ENCODE results near the gene SKP1. TPM values are rescaled to one million over a fixed set of nuclear protein-coding genes. Genes with fewer than 3 reads are reported as not detected.
A peak's percentile ranks its signal among the peaks of the same experiment; 100 is the strongest.

SKP1 gene
- total RNA-seq, 1 donor, result 145 TPM

GRCh38 chr5:134139377-134139851, 37.3 kb downstream of the SKP1 start:
- H4K20me1 ChIP-seq (ENCODE audit: insufficient read depth, low read length), result peaks cover 52% of the 10 kb centered on the region

GRCh38 chr5:134138416-134139376, 38.1 kb downstream of the SKP1 start:
- H3K79me2 ChIP-seq (ENCODE audit: insufficient read depth, low read length), result peaks cover 67% of the 10 kb centered on the region
- peak; percentile 76 for DNase-seq (ENCODE audit: insufficient read length, low spot score, missing footprints)
- no peaks in the 10 kb centered on the region for H3K27me3 ChIP-seq (ENCODE audit: insufficient read depth, low read length)
- no peak for TF ChIP-seq CTCF (IDR thresholded peaks at IDR 0.05; ENCODE audit: extremely low read depth, low read depth, low read length)
- peaks cover 24% of the 10 kb centered on the region for H3K4me1 ChIP-seq (ENCODE audit: insufficient read depth, low read length)
- no peak overlapping the region for H3K4me2 ChIP-seq (ENCODE audit: insufficient read depth, low read length)
- no peak overlapping the region for H2AFZ ChIP-seq (ENCODE audit: low read length)
- no peak overlapping the region for H3K4me3 ChIP-seq (ENCODE audit: insufficient read depth, low read length)
- peak overlapping the region; percentile 81 for H3K27ac ChIP-seq (ENCODE audit: low read depth, low read length)
- no peaks in the 10 kb centered on the region for H3K9me3 ChIP-seq (ENCODE audit: low read depth, low read length)
- peaks cover 52% of the 10 kb centered on the region for H4K20me1 ChIP-seq (ENCODE audit: insufficient read depth, low read length)
- H3K36me3 ChIP-seq (ENCODE audit: insufficient read depth, low read length), result peaks cover 56% of the 10 kb centered on the region

More at GRCh38 chr5:134139377-134139851, 37.3 kb downstream of the SKP1 start:
- Histone ChIP-seq H3K4me3 (ENCODE audit: insufficient read depth, low read length) (no peak overlapping the region), H3K4me2 (ENCODE audit: insufficient read depth, low read length) (no peak overlapping the region), H3K27ac (ENCODE audit: low read depth, low read length) (peak overlapping the region; percentile 81), H3K4me1 (ENCODE audit: insufficient read depth, low read length) (peaks cover 24% of the 10 kb centered on the region), H3K79me2 (ENCODE audit: insufficient read depth, low read length) (peaks cover 67% of the 10 kb centered on the region), H3K9me3 (ENCODE audit: low read depth, low read length) (no peaks in the 10 kb centered on the region), H3K27me3 (ENCODE audit: insufficient read depth, low read length) (no peaks in the 10 kb centered on the region), H2AFZ (ENCODE audit: low read length) (no peak overlapping the region), H3K36me3 (ENCODE audit: insufficient read depth, low read length) (peaks cover 60% of the 10 kb centered on the region)
- DNase-seq (ENCODE audit: insufficient read length, low spot score, missing footprints), result peak; percentile 29
- no peak for TF ChIP-seq CTCF (IDR thresholded peaks at IDR 0.05; ENCODE audit: extremely low read depth, low read depth, low read length)

GRCh38 chr5:134136771-134137170, 40.0 kb downstream of the SKP1 start:
- Histone ChIP-seq H3K27ac (ENCODE audit: low read depth, low read length) (no peak overlapping the region), H4K20me1 (ENCODE audit: insufficient read depth, low read length) (peaks cover 53% of the 10 kb centered on the region), H3K36me3 (ENCODE audit: insufficient read depth, low read length) (peaks cover 43% of the 10 kb centered on the region)

More at GRCh38 chr5:134136771-134137170, 40.0 kb downstream of the SKP1 start:
- Histone ChIP-seq H3K79me2 (ENCODE audit: insufficient read depth, low read length) (peaks cover 71% of the 10 kb centered on the region), H3K4me1 (ENCODE audit: insufficient read depth, low read length) (peaks cover 24% of the 10 kb centered on the region), H3K4me2 (ENCODE audit: insufficient read depth, low read length) (no peak overlapping the region), H3K4me3 (ENCODE audit: insufficient read depth, low read length) (no peak overlapping the region), H3K27me3 (ENCODE audit: insufficient read depth, low read length) (no peaks in the 10 kb centered on the region), H2AFZ (ENCODE audit: low read length) (no peak overlapping the region), H3K9me3 (ENCODE audit: low read depth, low read length) (no peaks in the 10 kb centered on the region)
- no peak for DNase-seq (ENCODE audit: insufficient read length, low spot score, missing footprints)
- TF ChIP-seq CTCF (IDR thresholded peaks at IDR 0.05; ENCODE audit: extremely low read depth, low read depth, low read length), result no peak
